ENCODE measurements around the gene NOS1AP. TPM values are rescaled to one million over a fixed set of nuclear protein-coding genes. Genes with fewer than 3 reads are reported as not detected.

Gene NOS1AP
- total and polyA plus RNA-seq, 2 donors (not counting 3 experiments of a cell fraction or from before 2014, with no cell fraction given) = 1.3 to 5.4 TPM

DNA sequence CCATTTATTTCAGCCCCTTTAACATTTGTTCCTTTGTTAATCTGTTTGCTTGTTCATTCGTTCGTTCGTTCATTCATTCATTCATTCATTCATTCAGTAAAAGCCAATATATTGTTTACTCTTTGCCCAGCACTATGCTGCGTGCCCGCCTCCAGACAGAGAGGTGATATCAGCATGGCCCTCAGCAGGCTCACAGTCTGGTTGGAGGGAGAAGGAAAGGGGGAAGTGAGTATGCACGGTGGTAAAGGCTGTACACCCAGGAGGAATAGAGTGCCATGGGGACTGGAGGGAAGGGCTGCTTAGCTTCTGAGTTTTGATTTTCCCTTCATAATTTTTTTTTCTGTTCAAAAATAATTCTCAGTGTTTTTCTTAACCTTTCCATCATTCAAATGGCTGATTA lies 144.7 kb downstream of the NOS1AP start:
- ChIA-PET CTCF (interaction anchor here (0.8 to 1.9 kb wide), 6 partner anchors 8 to 634 kb away, joined by 3 to 7 read pairs (median 3); no protein-coding TSS in a partner anchor), POLR2A (no interaction called here)
- no peak overlapping the region for H3K9ac ChIP-seq (replicated peaks; ENCODE audit: extremely low read depth, insufficient read depth, low read length)
- H3K4me1 ChIP-seq (ENCODE audit: control insufficient read depth, extremely low read depth, insufficient read depth, low read length) = peaks cover 30% of the 10 kb centered on the region
- H3K36me3 ChIP-seq (ENCODE audit: control insufficient read depth in 2 of 2, extremely low read depth in 1 of 2, insufficient read depth in 2 of 2, low read length in 2 of 2) = no peaks in the 10 kb centered on the region
- FAIRE-seq (no peak), DNase-seq (ENCODE audit: low read depth, low spot score) (no peak)
- H4K20me1 ChIP-seq (replicated peaks; ENCODE audit: control insufficient read depth, extremely low read depth, insufficient read depth, low read length) = no peaks in the 10 kb centered on the region
- no peaks in the 10 kb centered on the region for H3K27me3 ChIP-seq (ENCODE audit: control insufficient read depth in 2 of 2, insufficient read depth in 2 of 2, low read length in 2 of 2)
- no peak overlapping the region for H2AFZ ChIP-seq (ENCODE audit: low read depth, low read length)
- H3K4me2 ChIP-seq (ENCODE audit: insufficient read depth, low read length) = no peak overlapping the region
- H3K9me1 ChIP-seq (replicated peaks; ENCODE audit: control insufficient read depth, extremely low read depth, insufficient read depth, low read length) = no peaks in the 10 kb centered on the region
- no TSS peak for BruUV-seq (replicated peaks)
- no peak overlapping the region for H3K27ac ChIP-seq (ENCODE audit: insufficient read depth, low read depth, low read length)
- no peaks in the 10 kb centered on the region for H3K79me2 ChIP-seq (ENCODE audit: control insufficient read depth, insufficient read depth, low read length)
- intact Hi-C loops (cut with micrococcal nuclease) (no loop called here), dilution Hi-C loops (cut with MboI; ENCODE audit: extremely low pct_ligation_motif_present, low sequenced_read_pairs) (no loop called here)
- no peaks in the 10 kb centered on the region for H3K9me3 ChIP-seq (replicated peaks; ENCODE audit: control insufficient read depth, insufficient read depth, low read length)
- no peak overlapping the region for H3K4me3 ChIP-seq (replicated peaks in 1 of 3; ENCODE audit: insufficient read depth in 1 of 3, low read depth in 1 of 3, low read length in 3 of 3)
- TF ChIP-seq, protein P1, sequence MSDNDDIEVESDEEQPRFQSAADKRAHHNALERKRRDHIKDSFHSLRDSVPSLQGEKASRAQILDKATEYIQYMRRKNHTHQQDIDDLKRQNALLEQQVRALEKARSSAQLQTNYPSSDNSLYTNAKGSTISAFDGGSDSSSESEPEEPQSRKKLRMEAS (IDR thresholded peaks at IDR 0.05; ENCODE audit: insufficient read depth, insufficient read length) = no peak
- TF ChIP-seq MYC (IDR thresholded peaks at IDR 0.05; ENCODE audit: low read depth, low read length) (no peak), POLR2AphosphoS5 (IDR thresholded peaks at IDR 0.05; ENCODE audit: insufficient read depth, low read depth, low read length) (no peak), GATA2 (IDR thresholded peaks at IDR 0.05; ENCODE audit: insufficient read depth, insufficient read length, low read depth, low read length) (no peak), FOS (IDR thresholded peaks at IDR 0.05; ENCODE audit: borderline replicate concordance, insufficient read depth, low read length) (no peak), JUN (IDR thresholded peaks at IDR 0.05; ENCODE audit: borderline replicate concordance, insufficient read depth, insufficient read length, low read depth) (no peak), EZH2 (IDR thresholded peaks at IDR 0.05; ENCODE audit: borderline replicate concordance, low read depth, low read length, severe bottlenecking) (no peak), POLR2A (IDR thresholded peaks at IDR 0.05; ENCODE audit: low read depth, low read length) (no peak)
- TF ChIP-seq, protein P2, sequence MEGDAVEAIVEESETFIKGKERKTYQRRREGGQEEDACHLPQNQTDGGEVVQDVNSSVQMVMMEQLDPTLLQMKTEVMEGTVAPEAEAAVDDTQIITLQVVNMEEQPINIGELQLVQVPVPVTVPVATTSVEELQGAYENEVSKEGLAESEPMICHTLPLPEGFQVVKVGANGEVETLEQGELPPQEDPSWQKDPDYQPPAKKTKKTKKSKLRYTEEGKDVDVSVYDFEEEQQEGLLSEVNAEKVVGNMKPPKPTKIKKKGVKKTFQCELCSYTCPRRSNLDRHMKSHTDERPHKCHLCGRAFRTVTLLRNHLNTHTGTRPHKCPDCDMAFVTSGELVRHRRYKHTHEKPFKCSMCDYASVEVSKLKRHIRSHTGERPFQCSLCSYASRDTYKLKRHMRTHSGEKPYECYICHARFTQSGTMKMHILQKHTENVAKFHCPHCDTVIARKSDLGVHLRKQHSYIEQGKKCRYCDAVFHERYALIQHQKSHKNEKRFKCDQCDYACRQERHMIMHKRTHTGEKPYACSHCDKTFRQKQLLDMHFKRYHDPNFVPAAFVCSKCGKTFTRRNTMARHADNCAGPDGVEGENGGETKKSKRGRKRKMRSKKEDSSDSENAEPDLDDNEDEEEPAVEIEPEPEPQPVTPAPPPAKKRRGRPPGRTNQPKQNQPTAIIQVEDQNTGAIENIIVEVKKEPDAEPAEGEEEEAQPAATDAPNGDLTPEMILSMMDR (IDR thresholded peaks at IDR 0.05; ENCODE audit: extremely low read depth in 1 of 2, insufficient read depth in 1 of 2, low read depth in 1 of 2, low read length in 2 of 2) = no peak
